Measurements from ENCODE around the gene APOL6.

APOL6 gene

DNA sequence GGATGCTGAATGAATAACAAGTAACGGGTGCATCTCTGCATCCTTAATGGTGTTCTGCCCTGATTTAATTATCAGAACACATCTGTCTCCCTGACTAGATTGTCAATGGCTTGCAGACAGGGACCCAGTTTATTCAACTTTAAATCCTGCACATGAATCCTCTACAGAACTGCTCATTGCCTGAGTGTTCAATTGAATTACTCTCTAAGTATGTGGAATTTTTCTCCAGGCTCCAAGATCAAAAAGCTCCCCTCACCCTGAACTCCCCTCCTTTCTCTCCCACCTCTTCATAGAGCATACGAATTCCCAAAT, 42.9 kb upstream of the APOL6 start:
- Histone ChIP-seq H3K4me1 (ENCODE audit: control insufficient read depth, low read length) (no peaks in the 10 kb centered on the region), H3K4me2 (ENCODE audit: low read length) (no peak overlapping the region), H4K20me1 (ENCODE audit: control insufficient read depth, insufficient read depth, low read depth, low read length) (no peaks in the 10 kb centered on the region), H3K79me2 (ENCODE audit: control insufficient read depth, low read length) (no peaks in the 10 kb centered on the region), H3K36me3 (ENCODE audit: control insufficient read depth, low read length) (no peaks in the 10 kb centered on the region), H3K9me2 (replicated peaks; ENCODE audit: control insufficient read depth, low read length) (no peaks in the 10 kb centered on the region), H3K9me3 (ENCODE audit: control insufficient read depth, insufficient read depth, low read length) (peaks cover 6% of the 10 kb centered on the region; the same call in 1 of the 2 replicates), H3K27ac (ENCODE audit: low read depth, low read length) (no peak overlapping the region), H3K4me3 (ENCODE audit: low read length) (no peak overlapping the region), H3K27me3 (ENCODE audit: control insufficient read depth, low read length) (peaks cover 21% of the 10 kb centered on the region), H3F3A (ENCODE audit: control insufficient read depth, insufficient read depth) (peaks cover 5% of the 10 kb centered on the region)
- no peak for TF ChIP-seq EZH2phosphoT487 (IDR thresholded peaks at IDR 0.05; ENCODE audit: borderline replicate concordance, low read length)
- TF ChIP-seq, protein P1, sequence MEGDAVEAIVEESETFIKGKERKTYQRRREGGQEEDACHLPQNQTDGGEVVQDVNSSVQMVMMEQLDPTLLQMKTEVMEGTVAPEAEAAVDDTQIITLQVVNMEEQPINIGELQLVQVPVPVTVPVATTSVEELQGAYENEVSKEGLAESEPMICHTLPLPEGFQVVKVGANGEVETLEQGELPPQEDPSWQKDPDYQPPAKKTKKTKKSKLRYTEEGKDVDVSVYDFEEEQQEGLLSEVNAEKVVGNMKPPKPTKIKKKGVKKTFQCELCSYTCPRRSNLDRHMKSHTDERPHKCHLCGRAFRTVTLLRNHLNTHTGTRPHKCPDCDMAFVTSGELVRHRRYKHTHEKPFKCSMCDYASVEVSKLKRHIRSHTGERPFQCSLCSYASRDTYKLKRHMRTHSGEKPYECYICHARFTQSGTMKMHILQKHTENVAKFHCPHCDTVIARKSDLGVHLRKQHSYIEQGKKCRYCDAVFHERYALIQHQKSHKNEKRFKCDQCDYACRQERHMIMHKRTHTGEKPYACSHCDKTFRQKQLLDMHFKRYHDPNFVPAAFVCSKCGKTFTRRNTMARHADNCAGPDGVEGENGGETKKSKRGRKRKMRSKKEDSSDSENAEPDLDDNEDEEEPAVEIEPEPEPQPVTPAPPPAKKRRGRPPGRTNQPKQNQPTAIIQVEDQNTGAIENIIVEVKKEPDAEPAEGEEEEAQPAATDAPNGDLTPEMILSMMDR (IDR thresholded peaks at IDR 0.05; ENCODE audit: low read depth, low read length, poor library complexity, severe bottlenecking): no peak

DNA sequence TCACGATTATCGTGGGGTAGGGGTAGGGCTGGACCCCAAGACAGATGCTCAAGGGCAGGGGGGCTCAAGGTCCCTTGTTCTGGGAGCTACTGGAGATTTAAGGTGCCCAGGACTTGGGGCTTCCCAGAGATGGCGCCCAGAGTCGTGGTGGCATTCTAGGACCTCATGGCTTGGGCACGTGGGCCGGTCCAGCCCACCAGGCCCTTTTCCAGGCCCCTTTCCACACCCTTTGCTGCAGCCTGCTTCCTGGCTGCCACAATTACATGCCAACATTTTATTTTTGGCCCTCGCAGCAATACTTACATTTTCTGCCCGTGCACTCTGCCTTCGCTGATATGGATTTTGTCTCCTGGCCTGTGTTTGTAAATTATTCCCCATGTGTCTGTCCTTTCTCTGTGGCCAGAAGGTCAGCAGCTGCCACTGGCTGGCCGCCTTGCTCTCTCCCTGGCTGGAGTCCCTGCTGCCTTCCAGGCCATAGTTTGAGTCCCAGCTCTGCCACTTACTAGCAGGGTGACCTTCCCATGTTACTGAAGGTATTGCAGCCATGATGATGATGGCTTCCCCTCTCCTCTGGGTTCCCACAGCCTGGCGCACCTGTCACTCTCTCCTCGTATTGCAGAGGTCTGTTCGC, 42.3 kb upstream of the APOL6 start:
- Histone ChIP-seq H3K9me2 (replicated peaks; ENCODE audit: control insufficient read depth, low read length) (no peaks in the 10 kb centered on the region), H4K20me1 (ENCODE audit: control insufficient read depth, insufficient read depth, low read depth, low read length) (no peaks in the 10 kb centered on the region), H3K27ac (ENCODE audit: low read depth, low read length) (no peak overlapping the region), H3K4me1 (ENCODE audit: control insufficient read depth, low read length) (no peaks in the 10 kb centered on the region), H3K9me3 (ENCODE audit: control insufficient read depth, insufficient read depth, low read length) (peaks cover 6% of the 10 kb centered on the region; the same call in 1 of the 2 replicates), H3F3A (ENCODE audit: control insufficient read depth, insufficient read depth) (peaks cover 5% of the 10 kb centered on the region), H3K4me2 (ENCODE audit: low read length) (no peak overlapping the region), H3K36me3 (ENCODE audit: control insufficient read depth, low read length) (no peaks in the 10 kb centered on the region), H3K4me3 (ENCODE audit: low read length) (no peak overlapping the region), H3K79me2 (ENCODE audit: control insufficient read depth, low read length) (no peaks in the 10 kb centered on the region), H3K27me3 (ENCODE audit: control insufficient read depth, low read length) (peaks cover 23% of the 10 kb centered on the region)
- TF ChIP-seq EZH2phosphoT487 (IDR thresholded peaks at IDR 0.05; ENCODE audit: borderline replicate concordance, low read length): no peak
- TF ChIP-seq, protein P1 (IDR thresholded peaks at IDR 0.05; ENCODE audit: low read depth, low read length, poor library complexity, severe bottlenecking): no peak

DNA sequence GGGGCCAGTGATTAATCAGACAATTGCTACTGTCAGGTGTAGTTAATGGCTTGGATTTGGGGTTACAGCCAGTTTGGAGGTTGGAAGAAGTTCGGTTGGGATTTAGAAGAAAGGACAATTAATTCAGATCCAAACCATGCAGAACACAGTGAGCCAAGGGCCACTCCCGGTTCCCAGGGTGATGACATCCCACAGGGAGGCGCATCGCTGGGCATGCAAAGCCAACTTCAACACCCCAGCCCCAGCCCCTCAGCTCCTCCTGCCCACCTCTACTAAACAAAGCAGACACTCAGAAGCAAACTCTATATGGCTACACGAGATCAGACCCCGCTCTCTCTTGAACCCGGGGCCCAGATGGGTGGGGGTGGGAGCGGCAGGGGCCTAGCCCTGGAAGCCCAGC, 41.3 kb upstream of the APOL6 start:
- TF ChIP-seq EZH2phosphoT487 (IDR thresholded peaks at IDR 0.05; ENCODE audit: borderline replicate concordance, low read length): no peak
- TF ChIP-seq, protein P1 (IDR thresholded peaks at IDR 0.05; ENCODE audit: low read depth, low read length, poor library complexity, severe bottlenecking): no peak
- Histone ChIP-seq H3K4me1 (ENCODE audit: control insufficient read depth, low read length) (peaks cover 8% of the 10 kb centered on the region), H3K9me2 (replicated peaks; ENCODE audit: control insufficient read depth, low read length) (no peaks in the 10 kb centered on the region), H3K4me3 (ENCODE audit: low read length) (no peak overlapping the region), H3F3A (ENCODE audit: control insufficient read depth, insufficient read depth) (no peaks in the 10 kb centered on the region), H3K27ac (ENCODE audit: low read depth, low read length) (no peak overlapping the region), H3K4me2 (ENCODE audit: low read length) (no peak overlapping the region), H3K36me3 (ENCODE audit: control insufficient read depth, low read length) (no peaks in the 10 kb centered on the region), H3K9me3 (ENCODE audit: control insufficient read depth, insufficient read depth, low read length) (no peaks in the 10 kb centered on the region), H3K79me2 (ENCODE audit: control insufficient read depth, low read length) (no peaks in the 10 kb centered on the region), H3K27me3 (ENCODE audit: control insufficient read depth, low read length) (peaks cover 23% of the 10 kb centered on the region), H4K20me1 (ENCODE audit: control insufficient read depth, insufficient read depth, low read depth, low read length) (no peaks in the 10 kb centered on the region)
